Coronary artery (tissue), 2 donors: Measurements from ENCODE around the gene TGFBRAP1.

Experiments used
- DNase-seq: peaks from one replicate; pipeline ENCODE4 v3.0.0-alpha.2; 2017; ENCODE audit warnings: low spot score
- H3K27ac ChIP-seq, 2 donors: fragments of 200-600 bp; sonication (generic); one replicate each; pipeline ENCODE4 v1.5.1; 2016 to 2019
- H3K4me3 ChIP-seq: fragments of 200-600 bp; sonication (generic); 2 replicates; pipeline ENCODE4 v1.5.1; 2016; ENCODE audit warnings: mild to moderate bottlenecking, moderate library complexity
- TF ChIP-seq, protein P1 (sequence below): fragments of 200-600 bp; sonication (generic); IDR thresholded peaks from one replicate; pipeline ENCODE4 v1.5.1; 2019; ENCODE audit warnings: antibody characterized with exemption

Gene TGFBRAP1

DNA sequence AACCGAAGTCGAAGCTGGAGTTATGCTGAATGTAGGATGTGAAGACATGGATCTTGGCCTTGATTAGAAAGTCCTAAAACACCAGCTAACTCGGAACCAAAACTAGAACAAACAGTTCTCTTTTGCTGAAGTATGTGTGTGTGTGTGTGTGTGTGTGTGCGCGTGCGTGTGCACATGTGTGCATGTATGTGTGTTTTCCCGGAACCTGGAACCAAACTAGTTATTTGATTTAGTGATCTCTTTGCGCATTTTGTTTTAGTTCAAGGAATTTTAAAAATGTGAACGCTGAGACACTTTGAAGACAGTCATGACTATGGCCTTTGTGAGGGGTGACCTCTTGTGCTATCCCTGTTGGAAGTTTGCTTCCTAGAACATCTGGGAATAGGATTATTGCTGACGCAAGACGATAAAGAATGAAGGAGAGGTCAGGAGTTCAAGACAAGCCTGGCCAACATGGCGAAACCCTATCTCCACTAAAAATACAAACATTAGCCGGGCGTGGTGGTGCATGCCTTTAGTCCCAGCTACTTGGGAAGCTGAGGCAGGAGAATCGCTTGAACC is 45.5 kb upstream of the TGFBRAP1 start:
- TF ChIP-seq, protein P1, sequence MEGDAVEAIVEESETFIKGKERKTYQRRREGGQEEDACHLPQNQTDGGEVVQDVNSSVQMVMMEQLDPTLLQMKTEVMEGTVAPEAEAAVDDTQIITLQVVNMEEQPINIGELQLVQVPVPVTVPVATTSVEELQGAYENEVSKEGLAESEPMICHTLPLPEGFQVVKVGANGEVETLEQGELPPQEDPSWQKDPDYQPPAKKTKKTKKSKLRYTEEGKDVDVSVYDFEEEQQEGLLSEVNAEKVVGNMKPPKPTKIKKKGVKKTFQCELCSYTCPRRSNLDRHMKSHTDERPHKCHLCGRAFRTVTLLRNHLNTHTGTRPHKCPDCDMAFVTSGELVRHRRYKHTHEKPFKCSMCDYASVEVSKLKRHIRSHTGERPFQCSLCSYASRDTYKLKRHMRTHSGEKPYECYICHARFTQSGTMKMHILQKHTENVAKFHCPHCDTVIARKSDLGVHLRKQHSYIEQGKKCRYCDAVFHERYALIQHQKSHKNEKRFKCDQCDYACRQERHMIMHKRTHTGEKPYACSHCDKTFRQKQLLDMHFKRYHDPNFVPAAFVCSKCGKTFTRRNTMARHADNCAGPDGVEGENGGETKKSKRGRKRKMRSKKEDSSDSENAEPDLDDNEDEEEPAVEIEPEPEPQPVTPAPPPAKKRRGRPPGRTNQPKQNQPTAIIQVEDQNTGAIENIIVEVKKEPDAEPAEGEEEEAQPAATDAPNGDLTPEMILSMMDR, result no peak
- Histone ChIP-seq H3K4me3 (no peak overlapping the region), H3K27ac (peak overlapping the region in 1 of 2 donors; percentile 89)
- DNase-seq, result no peak

DNA sequence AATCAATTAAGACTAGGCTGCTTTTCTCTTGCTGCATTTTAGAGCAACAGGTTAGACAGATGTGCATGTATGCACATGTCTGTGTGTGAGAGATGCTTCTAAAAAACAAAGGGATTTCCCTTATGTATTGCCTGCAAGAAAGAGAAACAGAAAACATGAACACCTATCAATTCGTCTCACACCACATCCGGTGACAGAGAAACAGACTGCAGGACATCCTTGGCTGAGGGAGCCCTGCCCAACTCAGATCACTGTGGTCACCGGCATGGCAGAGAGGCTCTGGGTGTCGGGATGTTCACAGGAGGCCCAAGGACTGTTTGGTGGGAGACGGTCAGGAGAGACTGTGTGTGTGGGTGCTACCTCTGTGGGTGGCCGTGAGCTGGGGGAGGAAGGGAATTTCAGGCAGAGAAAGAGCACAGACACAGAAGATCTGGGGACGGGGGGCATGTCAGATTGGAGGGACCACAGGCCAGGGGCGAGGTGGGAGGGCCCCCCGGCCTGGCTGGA is 44.4 kb upstream of the TGFBRAP1 start:
- no peak for DNase-seq
- peak overlapping the region; percentile 6 for H3K4me3 ChIP-seq
- H3K27ac ChIP-seq, result peak overlapping the region; percentile 11 to 89
- TF ChIP-seq, protein P1, result no peak

DNA sequence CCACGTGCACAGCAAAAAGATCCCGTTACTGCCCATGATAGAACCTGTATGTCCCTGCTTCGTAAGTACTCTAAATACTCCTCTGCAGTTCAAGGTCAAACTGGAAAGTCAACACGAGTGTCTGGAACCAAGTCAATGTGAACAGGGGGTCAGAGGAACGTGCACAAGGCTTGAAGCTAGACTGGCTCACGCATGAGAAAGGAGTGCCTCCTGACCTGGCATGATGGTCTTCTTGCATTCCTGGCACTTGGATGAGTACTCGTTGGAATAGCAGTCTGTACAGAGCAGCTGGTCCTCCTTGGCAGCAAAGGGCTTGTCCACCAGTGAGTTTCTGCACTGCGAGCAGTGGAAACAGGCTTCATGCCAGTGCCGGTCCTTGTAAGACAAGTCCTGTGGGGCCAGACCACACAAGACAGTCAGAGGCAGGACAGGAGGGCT is 43.8 kb upstream of the TGFBRAP1 start:
- TF ChIP-seq, protein P1, result no peak

DNA sequence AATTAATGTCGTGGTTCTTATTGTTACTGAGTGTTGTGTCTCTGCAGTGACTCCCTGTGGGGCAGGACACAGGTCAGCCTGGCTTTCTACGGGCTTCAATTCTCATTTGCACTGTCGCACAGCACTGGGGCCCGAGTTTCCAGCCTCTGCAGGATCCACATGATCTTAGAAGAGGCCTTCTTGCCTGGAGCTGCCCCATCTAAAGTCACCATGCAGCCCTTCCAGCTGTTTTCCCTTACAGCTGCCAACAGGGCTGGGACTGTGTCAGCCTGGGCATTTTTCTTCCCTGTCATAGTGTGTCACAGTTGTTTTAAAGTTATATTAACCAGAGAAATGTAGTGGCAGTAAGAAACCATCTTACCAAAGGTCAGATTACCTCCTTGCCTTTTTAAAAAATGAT is 42.3 kb upstream of the TGFBRAP1 start:
- DNase-seq, result no peak
- H3K27ac ChIP-seq, result peak overlapping the region in 1 of 2 donors; percentile 38
- TF ChIP-seq, protein P1, result no peak
- no peak overlapping the region for H3K4me3 ChIP-seq

More for the DNA sequence above, 43.8 kb upstream of the TGFBRAP1 start:
- Histone ChIP-seq H3K27ac (peak overlapping the region; percentile 11 to 89), H3K4me3 (peak overlapping the region; percentile 6)
- no peak for DNase-seq

DNA sequence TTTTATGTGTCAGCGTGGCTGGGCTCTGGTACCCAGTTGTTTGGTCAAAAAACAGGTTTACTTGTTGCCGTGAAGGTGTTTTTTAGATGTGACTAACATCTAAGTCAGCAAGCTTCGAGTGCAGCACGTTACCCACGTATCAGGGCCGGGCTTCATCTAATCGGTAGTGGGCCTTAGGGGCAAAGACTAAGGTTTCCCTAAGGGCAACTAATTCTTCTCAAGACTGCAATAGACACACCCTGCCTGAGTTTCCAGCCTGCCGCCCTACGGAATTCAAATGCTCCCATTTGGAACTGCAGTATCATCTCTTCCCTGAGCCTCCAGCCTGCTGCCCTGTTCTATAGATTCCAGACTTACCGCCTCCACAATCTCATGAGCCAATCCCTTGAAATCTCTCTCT is 41.6 kb upstream of the TGFBRAP1 start:
- no peak overlapping the region for H3K4me3 ChIP-seq
- H3K27ac ChIP-seq, result no peak overlapping the region
- TF ChIP-seq, protein P1, result no peak
- no peak for DNase-seq

DNA sequence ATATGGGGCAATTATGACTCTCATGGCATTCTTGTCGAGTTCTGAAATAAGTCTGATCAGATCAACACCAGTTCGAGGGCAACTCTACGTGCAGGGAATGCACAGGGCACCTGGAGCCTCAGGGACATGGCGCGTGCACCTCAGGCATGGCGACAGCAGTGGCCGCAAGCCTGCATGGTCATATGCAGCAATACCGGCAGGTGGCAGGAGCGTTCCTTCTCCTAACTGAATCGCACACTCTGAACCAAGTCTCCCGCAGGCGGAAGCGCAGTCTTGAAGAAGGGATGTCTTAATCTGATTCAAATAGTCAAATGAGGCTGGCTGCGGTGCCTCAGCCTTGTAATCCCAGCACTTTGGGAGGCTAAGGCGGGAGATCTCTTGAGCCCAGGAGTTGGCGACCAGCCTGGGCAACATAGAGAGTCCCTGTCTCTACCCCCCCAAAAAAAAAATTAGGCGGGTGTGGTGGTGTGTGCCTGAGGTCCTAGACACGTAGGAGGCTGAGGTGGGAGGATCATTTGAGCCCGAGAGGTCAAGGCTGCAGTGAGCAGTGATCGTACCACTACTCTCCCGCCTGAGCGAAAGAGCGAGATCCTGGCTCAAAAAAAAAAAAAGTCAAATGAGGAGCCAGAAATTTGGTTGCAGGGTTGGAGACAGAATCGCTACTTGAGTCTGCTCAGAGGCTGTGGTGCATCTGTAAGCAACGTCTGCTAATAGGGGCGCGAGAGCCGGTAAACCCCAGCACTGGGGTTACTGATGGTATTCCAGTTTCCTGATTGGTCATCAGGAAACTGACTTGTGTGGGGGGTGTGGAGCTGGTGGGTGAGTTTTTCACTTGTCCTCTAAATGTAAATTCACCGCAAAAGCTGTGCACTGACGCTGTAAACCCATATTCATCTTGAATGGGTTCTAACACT is 40.5 kb upstream of the TGFBRAP1 start:
- Histone ChIP-seq H3K27ac (no peak overlapping the region), H3K4me3 (no peak overlapping the region)
- peak; percentile 86 for DNase-seq
- TF ChIP-seq, protein P1, result peak; percentile 89
